Germinal center (tissue), 1 donor: ENCODE results near the gene NR4A3.

Experiments used
- DNase-seq: peaks from one replicate; pipeline ENCODE4 v3.0.0; 2012; ENCODE audit warnings: mixed read lengths, low spot score

The NR4A3 gene

DNA sequence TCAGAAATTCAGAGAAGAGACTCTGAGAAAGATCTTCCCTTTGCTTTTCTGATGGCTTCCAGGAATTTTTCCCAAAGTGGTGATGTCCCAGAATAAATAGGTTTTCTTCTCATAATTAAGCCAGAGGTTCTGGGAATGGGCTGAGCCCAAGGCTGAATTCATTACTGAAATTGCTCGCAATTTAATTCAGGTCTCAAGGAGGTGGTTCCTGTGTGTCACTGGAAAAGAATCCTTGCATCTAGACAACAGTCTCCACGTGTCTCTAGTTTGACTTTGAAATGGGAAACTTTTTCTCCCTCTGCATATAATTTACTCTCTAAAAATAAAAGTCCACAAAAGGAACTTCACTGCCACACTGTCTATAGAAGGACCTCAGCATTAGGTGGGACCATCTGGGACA, 57.0 kb downstream of the NR4A3 start:
- no peak for DNase-seq

DNA sequence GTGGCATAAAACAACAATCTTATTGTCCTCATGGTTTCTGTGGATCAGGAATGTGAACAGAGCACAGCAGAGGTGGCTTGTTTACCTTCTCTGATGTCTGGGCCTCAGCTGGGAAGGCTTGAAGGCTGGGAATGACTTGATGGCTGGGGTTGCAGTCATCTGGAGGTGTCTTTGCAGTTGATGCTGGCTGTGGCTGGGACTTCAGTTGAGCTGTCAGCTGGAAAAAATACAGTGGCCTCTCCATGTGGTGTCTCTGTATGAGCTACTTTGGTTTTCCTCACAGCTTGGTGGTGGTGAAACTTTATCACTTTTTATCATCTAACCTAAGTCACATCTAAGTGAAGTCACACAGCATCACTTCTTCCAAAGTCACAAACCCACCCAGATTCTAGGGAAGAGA, 60.1 kb downstream of the NR4A3 start:
- no peak for DNase-seq

DNA sequence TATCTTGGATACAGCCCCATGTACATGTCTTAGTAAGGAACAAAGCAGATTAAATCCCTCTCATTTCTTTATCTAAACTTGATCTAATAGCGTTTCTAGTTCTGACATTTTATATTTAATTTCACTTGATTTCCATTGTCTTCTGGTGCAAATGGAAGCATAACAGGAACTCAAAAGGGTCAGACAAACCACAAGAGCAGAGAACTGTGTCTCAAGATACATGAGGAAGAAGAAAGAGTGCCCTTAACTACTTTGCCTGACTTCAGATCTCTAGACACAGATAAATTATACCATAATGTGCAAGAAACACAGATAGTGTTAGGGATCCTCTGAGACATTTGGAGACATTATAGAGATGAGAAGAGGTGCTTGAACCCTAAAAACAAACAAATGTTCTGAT, 64.1 kb downstream of the NR4A3 start:
- DNase-seq: no peak

- no peak for DNase-seq
Observed at GRCh38 chr9:99889120-99889519, 67.4 kb downstream of the NR4A3 start.

DNA sequence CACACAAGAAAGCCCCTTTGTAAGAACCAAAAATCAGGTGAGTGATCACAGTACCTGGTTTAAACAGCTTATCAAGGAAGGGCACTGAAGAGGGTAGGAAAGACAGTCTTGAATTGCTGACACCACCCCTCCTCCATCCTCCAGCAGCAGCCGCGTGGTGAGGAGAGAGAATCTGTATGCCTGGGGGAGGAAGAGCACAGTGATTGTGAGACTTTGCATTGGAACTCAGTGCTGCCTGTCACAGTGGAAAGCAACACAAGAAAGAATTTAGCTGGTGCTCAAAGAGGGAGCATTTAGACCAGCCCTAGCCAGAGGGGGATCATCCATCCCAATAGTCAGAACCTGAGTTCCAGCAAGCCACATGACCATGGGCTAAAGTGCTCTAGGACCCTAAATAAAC, 73.1 kb downstream of the NR4A3 start:
- no peak for DNase-seq

DNA sequence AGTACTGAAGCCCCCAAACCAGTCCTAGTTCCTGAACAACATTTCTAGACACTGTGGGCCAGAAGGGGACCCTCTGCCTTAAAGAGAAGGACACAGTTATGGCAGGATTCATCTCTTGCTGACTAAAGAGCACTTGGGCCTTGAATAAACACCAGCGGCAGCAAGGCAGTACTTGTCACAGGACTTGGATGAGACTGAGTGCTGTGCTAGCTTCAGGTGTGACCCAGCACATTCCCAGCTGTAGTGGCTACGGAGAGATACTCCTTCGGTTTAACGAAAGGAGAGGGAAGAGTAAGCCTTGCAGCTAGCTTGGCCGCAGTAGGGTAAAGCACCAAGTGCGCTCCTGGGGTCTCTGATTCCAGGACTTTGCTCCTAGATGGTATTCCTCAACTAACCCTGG, 73.8 kb downstream of the NR4A3 start:
- no peak for DNase-seq

DNA sequence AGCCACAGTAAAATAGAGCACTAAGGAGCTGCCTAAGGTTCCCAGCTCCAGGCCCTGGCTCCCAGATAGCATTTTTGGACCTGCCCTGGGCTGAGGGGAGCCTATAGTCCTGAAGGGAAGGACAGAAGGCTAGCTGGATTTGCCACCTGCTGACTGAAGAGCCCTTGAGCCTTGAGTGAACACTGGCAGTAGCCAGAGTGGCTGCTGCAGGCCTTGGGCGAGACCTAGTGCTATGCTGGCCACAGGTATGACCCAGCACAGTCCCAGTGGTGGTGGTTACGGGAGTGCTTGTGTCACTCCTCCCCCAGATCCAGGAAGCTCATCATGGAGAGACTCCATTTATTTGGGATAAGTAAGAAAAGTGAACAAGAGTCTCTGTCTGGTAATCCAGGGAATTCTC, 74.4 kb downstream of the NR4A3 start:
- DNase-seq: no peak

- no peak for DNase-seq
Observed at GRCh38 chr9:99903393-99903792, 81.7 kb downstream of the NR4A3 start.

GRCh38 chr9:99905833-99906402, 84.2 kb downstream of the NR4A3 start:
- peak; percentile 3 for DNase-seq

DNA sequence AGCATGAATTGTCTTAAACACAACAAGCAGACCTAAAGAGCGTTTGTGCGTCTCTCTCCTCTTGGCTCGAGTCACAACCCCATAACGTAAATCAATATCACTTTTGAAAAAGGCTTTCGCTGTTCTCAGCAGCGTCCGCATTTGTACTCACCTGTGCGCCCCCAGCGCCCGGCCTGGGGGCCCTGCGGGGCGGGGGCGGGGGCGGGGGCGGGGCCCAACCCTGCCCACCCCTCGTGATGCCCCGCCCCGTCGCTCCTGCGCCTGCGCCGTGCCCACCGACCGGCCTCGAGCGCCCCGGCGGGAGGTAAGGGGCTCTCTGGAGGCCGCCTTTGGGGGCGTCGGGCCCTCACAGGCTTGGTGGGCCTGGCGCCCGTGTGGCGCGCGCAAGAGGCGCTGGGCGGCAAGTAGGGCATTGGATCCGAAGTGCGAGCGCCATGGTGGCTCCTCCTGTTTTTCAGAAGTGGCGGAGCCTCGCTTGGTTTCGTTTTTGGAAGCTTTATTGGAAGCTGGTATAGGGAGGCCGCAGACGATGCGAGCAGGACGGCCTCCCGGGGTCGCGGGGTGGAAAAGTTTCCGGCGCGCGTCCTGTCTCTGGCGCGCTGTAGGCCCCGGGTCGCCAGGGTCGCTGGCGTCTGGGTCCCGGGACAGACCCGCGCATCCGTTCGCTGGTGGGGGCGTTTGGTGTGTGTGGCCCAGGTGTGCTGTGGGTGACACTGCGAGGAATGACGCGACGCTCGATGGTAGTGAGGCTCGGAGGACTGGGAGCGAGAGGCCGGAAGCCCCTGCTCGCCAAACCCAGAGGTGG, 84.9 kb downstream of the NR4A3 start, which contains the start of gene STX17:
TSS of gene STX17 (plus strand) at position 252 of the 805 bp plus-strand sequence. CDS start 8,586 bp downstream, outside the sequence.
- peak; percentile 94 for DNase-seq

- DNase-seq: no peak
Observed at GRCh38 chr9:99907208-99907532, 85.5 kb downstream of the NR4A3 start.

DNA sequence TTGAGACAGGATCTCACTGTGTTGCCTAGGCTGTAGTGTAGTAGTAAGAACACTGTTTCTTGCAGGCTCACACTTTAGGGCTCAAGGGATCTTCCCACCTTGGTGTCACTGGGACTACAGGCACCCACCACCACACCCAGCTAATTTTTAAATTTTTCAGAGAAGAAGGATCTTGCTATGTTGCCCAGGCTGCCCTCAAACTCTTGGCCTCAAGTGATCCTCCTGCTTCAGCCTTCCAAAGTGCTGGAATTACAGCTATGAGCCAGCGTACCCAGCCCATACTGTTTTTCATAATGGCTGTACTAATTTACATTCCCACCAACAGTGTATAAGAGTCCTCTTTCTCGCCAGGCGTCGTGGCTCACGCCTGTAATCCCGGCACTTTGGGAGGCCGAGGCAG, 89.9 kb downstream of the NR4A3 start:
- DNase-seq: no peak
